ENCODE results near the gene RPSA. TPM values are rescaled to one million over a fixed set of nuclear protein-coding genes. Genes with fewer than 3 reads are reported as not detected.
"Not testable (repeated sequence)": the region's sequence is repeated elsewhere in the genome, so short reads cannot be mapped to it uniquely, and the experiment has no call there.

RPSA gene
- total RNA-seq, 2 experiments from 2014 or later: 3,309 to 3,414 TPM

DNA sequence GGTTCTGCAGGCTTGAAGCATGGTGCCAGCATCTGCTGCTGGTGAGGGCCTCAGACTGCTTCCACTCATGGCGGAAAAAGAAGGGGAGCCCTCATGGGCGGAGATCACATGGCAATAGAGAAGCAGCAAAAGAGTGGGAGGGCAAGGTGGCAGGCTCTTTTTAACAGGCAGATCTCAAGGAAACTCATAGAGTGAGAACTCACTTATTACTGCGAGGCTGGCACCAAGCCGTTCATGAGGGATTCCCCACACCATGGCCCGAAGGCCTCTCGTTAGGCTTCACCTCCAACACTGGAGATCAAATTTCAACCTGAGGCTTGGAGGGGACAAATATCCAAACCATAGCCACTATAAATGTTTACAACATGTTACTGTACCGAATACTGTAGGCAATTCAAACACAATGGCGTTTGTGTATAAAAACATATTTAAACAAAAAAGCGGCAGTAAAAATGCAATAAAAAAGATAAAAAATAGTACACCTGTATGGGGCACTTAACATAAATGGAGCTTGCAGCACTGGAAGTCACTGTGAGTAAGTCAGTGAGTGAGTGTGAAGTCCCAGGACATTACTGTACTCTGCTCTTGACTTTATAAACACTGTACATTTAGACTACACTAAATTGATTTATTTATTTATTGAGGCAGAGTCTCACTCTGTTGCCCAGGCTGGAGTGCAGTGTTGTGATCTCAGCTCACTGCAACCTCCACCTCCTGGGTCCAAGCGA lies 42.1 kb downstream of the RPSA start:
- no peaks in the 10 kb centered on the region for H3K36me3 Mint-ChIP-seq (ENCODE audit: low read depth)
- no peak for DNase-seq
- H3K4me3 Mint-ChIP-seq: no peak overlapping the region
- no peak overlapping the region for H3K27ac Mint-ChIP-seq
- H3K9me3 Mint-ChIP-seq: no peaks in the 10 kb centered on the region
- no peaks in the 10 kb centered on the region for H3K4me1 Mint-ChIP-seq (ENCODE audit: low read depth)
- intact Hi-C loops (cut with micrococcal nuclease): loop anchor here (1.0 kb wide), 3 partner anchors 42 to 731 kb away; partner anchors contain the start of gene RPSA
- CTCF ChIA-PET: interaction anchor here (1.2 to 4.5 kb wide), 5 partner anchors 9 to 743 kb away, joined by 3 to 59 read pairs (median 7); no protein-coding TSS in a partner anchor
- no peaks in the 10 kb centered on the region for H3K27me3 Mint-ChIP-seq (ENCODE audit: low read depth)

DNA sequence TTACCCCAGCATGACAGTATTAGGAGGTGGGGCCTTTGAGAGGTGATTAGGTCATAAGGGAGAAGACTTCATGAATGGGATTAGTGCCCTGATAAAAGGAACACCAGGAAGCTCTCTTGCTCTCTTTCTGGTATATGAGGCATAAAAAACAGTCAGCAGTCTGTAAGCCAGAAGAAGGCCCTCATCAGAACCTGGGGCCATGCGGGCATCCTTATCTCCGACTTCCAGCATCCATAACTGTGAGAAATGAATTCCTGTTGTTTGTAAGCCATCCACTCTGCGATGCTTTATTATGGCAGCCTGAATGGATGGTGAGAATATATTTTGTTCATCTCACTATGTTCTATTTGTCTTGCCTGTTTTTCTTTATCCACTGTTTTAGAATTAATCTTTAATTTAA lies 43.3 kb downstream of the RPSA start:
- Mint-ChIP-seq H3K9me3 (no peaks in the 10 kb centered on the region), H3K4me1 (ENCODE audit: low read depth) (no peaks in the 10 kb centered on the region), H3K27ac (no peak overlapping the region), H3K4me3 (no peak overlapping the region), H3K27me3 (ENCODE audit: low read depth) (no peaks in the 10 kb centered on the region), H3K36me3 (ENCODE audit: low read depth) (no peaks in the 10 kb centered on the region)
- intact Hi-C loops (cut with micrococcal nuclease): no loop called here
- no peak for DNase-seq
- CTCF ChIA-PET: interaction anchor here (1.2 to 1.5 kb wide), 2 partner anchors 43 to 742 kb away, joined by 3 to 4 read pairs; no protein-coding TSS in a partner anchor

- H3K4me1 Mint-ChIP-seq (ENCODE audit: low read depth): no peaks in the 10 kb centered on the region
- H3K9me3 Mint-ChIP-seq: no peaks in the 10 kb centered on the region
- no peaks in the 10 kb centered on the region for H3K36me3 Mint-ChIP-seq (ENCODE audit: low read depth)
- CTCF ChIA-PET: interaction anchor here (0.6 to 0.9 kb wide), 3 partner anchors 10 to 540 kb away, joined by 3 to 4 read pairs (median 3); no protein-coding TSS in a partner anchor
- no peak for DNase-seq
- no peak overlapping the region for H3K4me3 Mint-ChIP-seq
- no peaks in the 10 kb centered on the region for H3K27me3 Mint-ChIP-seq (ENCODE audit: low read depth)
- intact Hi-C loops (cut with micrococcal nuclease): no loop called here
- H3K27ac Mint-ChIP-seq: no peak overlapping the region
Measured at GRCh38 chr3:39453134-39453533, 46.6 kb downstream of the RPSA start.

- H3K36me3 Mint-ChIP-seq (ENCODE audit: low read depth); intact Hi-C loops (cut with micrococcal nuclease); H3K27me3 Mint-ChIP-seq (ENCODE audit: low read depth); H3K4me3 Mint-ChIP-seq; DNase-seq; H3K4me1 Mint-ChIP-seq (ENCODE audit: low read depth); H3K9me3 Mint-ChIP-seq; H3K27ac Mint-ChIP-seq: not testable (repeated sequence)
- CTCF ChIA-PET: interaction anchor here (0.7 kb wide), 3 partner anchors 95 to 192 kb away, joined by 3 to 5 read pairs (median 4); no protein-coding TSS in a partner anchor
Measured at GRCh38 chr3:39453872-39454271, 47.4 kb downstream of the RPSA start.

DNA sequence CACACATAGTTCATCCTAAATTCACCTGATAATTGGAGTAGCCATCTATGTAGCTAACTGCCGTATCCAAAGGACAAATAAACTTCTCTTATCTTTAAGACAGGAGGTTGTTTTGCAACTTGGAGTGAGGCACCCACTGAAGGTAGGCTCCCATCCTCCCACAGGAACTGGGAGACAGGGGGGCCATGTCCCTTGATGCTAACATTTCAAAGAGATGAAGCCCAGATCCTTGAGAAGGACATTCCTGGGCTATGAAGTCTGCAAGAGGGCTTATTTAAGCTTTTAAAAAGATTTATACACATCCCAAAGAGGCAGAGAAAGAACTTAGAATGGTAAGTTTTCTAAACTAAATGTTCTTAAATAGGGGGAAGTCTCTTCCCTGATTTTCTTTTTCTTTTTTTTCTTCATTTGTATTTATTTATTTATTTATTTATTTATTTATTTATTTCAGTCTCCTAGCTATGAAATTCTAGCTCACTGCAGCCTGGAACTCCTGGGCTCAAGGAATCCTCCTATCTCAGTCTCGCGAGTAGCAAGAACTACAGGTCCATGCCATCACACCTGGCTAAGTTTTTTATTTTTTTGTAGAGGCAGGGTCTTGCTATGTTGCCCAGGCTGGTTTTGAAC lies 48.2 kb downstream of the RPSA start:
- CTCF ChIA-PET: interaction anchor here (0.7 kb wide), 3 partner anchors 94 to 191 kb away, joined by 3 to 5 read pairs (median 4); no protein-coding TSS in a partner anchor
- intact Hi-C loops (cut with micrococcal nuclease): no loop called here
- H3K4me1 Mint-ChIP-seq (ENCODE audit: low read depth): no peaks in the 10 kb centered on the region

DNA sequence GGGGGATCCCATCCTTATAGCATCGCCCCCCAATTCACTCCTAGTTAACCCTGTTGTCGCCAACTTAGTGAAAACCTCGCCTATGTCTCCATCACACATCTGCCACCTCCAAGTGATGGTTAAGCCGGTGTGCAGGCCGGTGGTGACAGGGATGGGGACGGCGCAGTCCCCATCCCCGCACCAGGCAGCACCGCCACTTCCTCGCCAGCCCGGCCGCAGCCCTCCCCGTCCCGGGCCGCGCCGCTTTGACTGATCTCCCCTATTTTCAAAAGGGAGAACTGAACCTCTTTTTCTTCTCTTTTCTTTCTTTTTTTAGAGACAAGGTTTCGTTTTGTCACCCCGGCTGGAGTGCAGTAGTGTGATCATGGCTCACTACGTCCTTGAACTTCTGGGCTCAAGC lies 49.6 kb downstream of the RPSA start:
- intact Hi-C loops (cut with micrococcal nuclease): no loop called here
- Mint-ChIP-seq H3K4me3 (no peak overlapping the region), H3K4me1 (ENCODE audit: low read depth) (no peaks in the 10 kb centered on the region), H3K36me3 (ENCODE audit: low read depth) (no peaks in the 10 kb centered on the region), H3K9me3 (no peaks in the 10 kb centered on the region), H3K27me3 (ENCODE audit: low read depth) (no peaks in the 10 kb centered on the region), H3K27ac (no peak overlapping the region)
- CTCF ChIA-PET: no interaction called here
- no peak for DNase-seq

More for the DNA sequence above, 48.2 kb downstream of the RPSA start:
- H3K4me3 Mint-ChIP-seq: no peak overlapping the region
- no peaks in the 10 kb centered on the region for H3K9me3 Mint-ChIP-seq
- no peak for DNase-seq
- no peaks in the 10 kb centered on the region for H3K36me3 Mint-ChIP-seq (ENCODE audit: low read depth)
- H3K27me3 Mint-ChIP-seq (ENCODE audit: low read depth): no peaks in the 10 kb centered on the region
- H3K27ac Mint-ChIP-seq: no peak overlapping the region

DNA sequence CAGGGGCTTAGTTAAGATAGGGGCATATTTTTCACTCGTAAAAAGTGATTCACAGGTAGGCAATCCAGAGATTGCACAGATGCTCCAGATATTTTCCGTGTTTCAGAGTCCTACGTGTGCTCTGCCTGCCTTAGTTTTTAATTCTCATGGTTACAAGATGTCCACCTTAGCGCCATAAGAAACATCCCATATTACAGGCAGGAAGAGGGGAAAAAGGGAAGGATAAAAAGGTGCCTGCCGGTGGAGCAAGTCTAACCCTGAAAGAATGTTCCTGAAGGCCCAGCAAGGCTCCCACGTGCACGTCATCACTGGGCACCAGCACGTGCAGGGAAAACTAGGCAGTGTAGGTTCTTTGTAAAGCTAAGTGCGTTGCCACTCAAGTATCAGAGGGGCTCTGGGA lies 50.8 kb downstream of the RPSA start:
- intact Hi-C loops (cut with micrococcal nuclease): no loop called here
- no peaks in the 10 kb centered on the region for H3K27me3 Mint-ChIP-seq (ENCODE audit: low read depth)
- H3K9me3 Mint-ChIP-seq: no peaks in the 10 kb centered on the region
- no peak overlapping the region for H3K27ac Mint-ChIP-seq
- H3K4me1 Mint-ChIP-seq (ENCODE audit: low read depth): no peaks in the 10 kb centered on the region
- DNase-seq: no peak
- CTCF ChIA-PET: no interaction called here
- no peak overlapping the region for H3K4me3 Mint-ChIP-seq
- no peaks in the 10 kb centered on the region for H3K36me3 Mint-ChIP-seq (ENCODE audit: low read depth)

- CTCF ChIA-PET: interaction anchor here (0.6 to 2.7 kb wide), 4 partner anchors 11 to 736 kb away, joined by 3 to 12 read pairs (median 4); no protein-coding TSS in a partner anchor
- intact Hi-C loops (cut with micrococcal nuclease); H3K9me3 Mint-ChIP-seq; DNase-seq; H3K27me3 Mint-ChIP-seq (ENCODE audit: low read depth); H3K4me3 Mint-ChIP-seq; H3K27ac Mint-ChIP-seq; H3K4me1 Mint-ChIP-seq (ENCODE audit: low read depth); H3K36me3 Mint-ChIP-seq (ENCODE audit: low read depth): not testable (repeated sequence)
Measured at GRCh38 chr3:39458579-39458978, 52.1 kb downstream of the RPSA start.

GRCh38 chr3:39460677-39461076 lies 54.2 kb downstream of the RPSA start:
- no peak overlapping the region for H3K4me3 Mint-ChIP-seq

More at GRCh38 chr3:39460677-39461076, 54.2 kb downstream of the RPSA start:
- no peak for DNase-seq
- H3K27ac Mint-ChIP-seq: no peak overlapping the region
- no peaks in the 10 kb centered on the region for H3K36me3 Mint-ChIP-seq (ENCODE audit: low read depth)
- no peaks in the 10 kb centered on the region for H3K9me3 Mint-ChIP-seq
- CTCF ChIA-PET: interaction anchor here (2.7 kb wide), 1 partner anchor 13 kb away, joined by 12 read pairs; no protein-coding TSS in a partner anchor
- no peaks in the 10 kb centered on the region for H3K4me1 Mint-ChIP-seq (ENCODE audit: low read depth)
- no peaks in the 10 kb centered on the region for H3K27me3 Mint-ChIP-seq (ENCODE audit: low read depth)
- intact Hi-C loops (cut with micrococcal nuclease): no loop called here

Other genes with a start within 250 kb of the RPSA start
- gene XIRP1, start 214.1 kb upstream of the RPSA start, total RNA-seq: under 1 TPM; 0.62 to 0.72 TPM
- gene CX3CR1, start 126.7 kb upstream of the RPSA start, total RNA-seq: not detected
- gene CCR8, start 77.0 kb upstream of the RPSA start, total RNA-seq: not detected
- 10 to 100 TPM; 20.9 to 21.0 TPM for gene SLC25A38, start 23.4 kb upstream of the RPSA start, total RNA-seq
- gene MOBP, start 61.0 kb downstream of the RPSA start, total RNA-seq: not detected